Measurements from ENCODE around the gene IFT122. TPM values are rescaled to one million over a fixed set of nuclear protein-coding genes. Genes with fewer than 3 reads are reported as not detected.

The IFT122 gene
- total RNA-seq, 6 donors from 2014 or later, result 23.7 to 126 (median 29.1) TPM

DNA sequence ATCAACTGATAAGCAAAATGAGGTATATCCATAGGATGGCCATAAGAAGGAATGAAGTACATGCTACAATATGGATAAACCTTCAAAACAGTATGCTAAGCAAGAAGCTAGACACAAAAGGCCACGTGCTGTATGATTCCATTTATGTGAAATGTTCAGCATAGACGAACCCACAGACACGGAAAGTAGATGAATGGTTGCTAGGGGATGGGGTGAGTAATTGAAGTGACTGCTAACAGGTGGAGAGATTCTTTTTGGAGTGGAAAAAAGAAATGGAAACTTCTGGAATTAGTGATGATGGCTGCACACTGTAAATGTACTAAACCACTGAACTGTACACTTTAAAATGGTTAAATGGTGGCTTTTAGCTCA, 11.0 kb upstream of the IFT122 start:
- H3K36me3 ChIP-seq, result peaks cover 19 to 39% (median 30%) of the 10 kb centered on the region in 4 donors
- no peak for ATAC-seq (ENCODE audit: low FRiP score in 2 of 2)
- TF ChIP-seq POLR2A (IDR thresholded peaks at IDR 0.05) (no peak), POLR2AphosphoS5 (IDR thresholded peaks at IDR 0.05) (no peak), EP300 (IDR thresholded peaks at IDR 0.05) (no peak)
- TF ChIP-seq, protein P1, sequence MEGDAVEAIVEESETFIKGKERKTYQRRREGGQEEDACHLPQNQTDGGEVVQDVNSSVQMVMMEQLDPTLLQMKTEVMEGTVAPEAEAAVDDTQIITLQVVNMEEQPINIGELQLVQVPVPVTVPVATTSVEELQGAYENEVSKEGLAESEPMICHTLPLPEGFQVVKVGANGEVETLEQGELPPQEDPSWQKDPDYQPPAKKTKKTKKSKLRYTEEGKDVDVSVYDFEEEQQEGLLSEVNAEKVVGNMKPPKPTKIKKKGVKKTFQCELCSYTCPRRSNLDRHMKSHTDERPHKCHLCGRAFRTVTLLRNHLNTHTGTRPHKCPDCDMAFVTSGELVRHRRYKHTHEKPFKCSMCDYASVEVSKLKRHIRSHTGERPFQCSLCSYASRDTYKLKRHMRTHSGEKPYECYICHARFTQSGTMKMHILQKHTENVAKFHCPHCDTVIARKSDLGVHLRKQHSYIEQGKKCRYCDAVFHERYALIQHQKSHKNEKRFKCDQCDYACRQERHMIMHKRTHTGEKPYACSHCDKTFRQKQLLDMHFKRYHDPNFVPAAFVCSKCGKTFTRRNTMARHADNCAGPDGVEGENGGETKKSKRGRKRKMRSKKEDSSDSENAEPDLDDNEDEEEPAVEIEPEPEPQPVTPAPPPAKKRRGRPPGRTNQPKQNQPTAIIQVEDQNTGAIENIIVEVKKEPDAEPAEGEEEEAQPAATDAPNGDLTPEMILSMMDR (IDR thresholded peaks at IDR 0.05), result no peak
- DNase-seq, result no peak
- H3K9me3 ChIP-seq, result no peaks in the 10 kb centered on the region
- peaks cover 13 to 16% (median 15%) of the 10 kb centered on the region in 4 donors for H3K4me1 ChIP-seq
- H3K27me3 ChIP-seq, result no peaks in the 10 kb centered on the region
- H3K27ac ChIP-seq, result peak overlapping the region in 3 of 4 donors; percentile 41 to 72 (median 50)
- H3K4me3 ChIP-seq, result peak overlapping the region in 2 of 4 donors; percentile 45 to 67
- WGBS, 2 donors, result 81 to 85% methylated on average over 3 of the region's 3 CpGs

DNA sequence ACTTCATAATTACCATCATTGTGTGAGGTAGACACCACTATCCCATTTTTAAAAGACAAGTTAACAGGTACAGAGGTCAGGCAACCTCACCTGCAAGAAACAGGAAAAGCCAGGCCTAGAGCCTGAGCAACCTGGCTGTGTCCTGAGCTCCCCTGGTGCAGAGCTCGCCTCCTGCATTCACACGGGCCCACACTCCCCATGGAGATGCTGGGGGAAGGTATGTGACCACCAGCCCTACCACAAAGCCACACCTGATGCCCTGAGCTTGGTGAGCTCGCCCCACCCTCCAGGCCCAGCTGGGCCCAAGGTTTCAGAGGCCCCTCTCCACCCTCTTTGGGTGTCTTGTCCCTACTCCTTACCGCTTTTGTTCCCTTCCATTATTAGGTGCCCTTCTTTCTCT, 10.4 kb upstream of the IFT122 start:
- no peak for ATAC-seq (ENCODE audit: low FRiP score in 2 of 2)
- Histone ChIP-seq H3K27me3 (no peaks in the 10 kb centered on the region), H3K4me3 (no peak overlapping the region), H3K4me1 (peaks cover 10 to 17% (median 14%) of the 10 kb centered on the region in 4 donors), H3K36me3 (peaks cover 19 to 43% (median 30%) of the 10 kb centered on the region in 4 donors), H3K9me3 (no peaks in the 10 kb centered on the region), H3K27ac (no peak overlapping the region)
- no peak for DNase-seq
- TF ChIP-seq, protein P1 (IDR thresholded peaks at IDR 0.05), result no peak
- TF ChIP-seq POLR2AphosphoS5 (IDR thresholded peaks at IDR 0.05) (no peak), POLR2A (IDR thresholded peaks at IDR 0.05) (no peak), EP300 (IDR thresholded peaks at IDR 0.05) (no peak)
- WGBS, 2 donors, result 73 to 100% methylated on average over 2 to 4 of the region's 4 CpGs

DNA sequence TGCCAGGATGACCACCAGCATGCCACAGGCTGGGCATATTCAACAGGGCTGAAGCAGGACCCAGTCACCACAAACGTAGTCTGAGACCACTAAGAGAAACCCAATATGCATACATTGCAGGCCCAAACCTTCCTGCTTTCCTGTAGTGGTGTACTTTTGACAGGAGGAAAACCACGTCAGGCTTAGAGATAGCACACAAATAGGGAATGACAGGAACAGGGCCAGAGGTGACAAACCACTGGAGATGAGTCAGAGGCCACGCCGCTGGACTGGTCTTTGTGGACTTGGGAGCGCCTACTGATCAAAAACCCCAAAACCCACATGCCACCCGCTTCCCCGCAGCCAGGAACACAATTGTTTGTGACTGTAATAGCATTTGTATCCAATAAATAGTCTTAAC, 8.0 kb upstream of the IFT122 start:
- ATAC-seq (ENCODE audit: low FRiP score in 2 of 2) (no peak), DNase-seq (no peak)
- Histone ChIP-seq H3K27ac (no peak overlapping the region), H3K4me1 (peaks cover 14 to 37% (median 31%) of the 10 kb centered on the region in 4 donors), H3K36me3 (peaks cover 19 to 65% (median 35%) of the 10 kb centered on the region in 4 donors), H3K4me3 (no peak overlapping the region), H3K27me3 (no peaks in the 10 kb centered on the region), H3K9me3 (no peaks in the 10 kb centered on the region)
- no peak for TF ChIP-seq EP300 (IDR thresholded peaks at IDR 0.05)
- TF ChIP-seq POLR2AphosphoS5 (IDR thresholded peaks at IDR 0.05), result no peak
- no peak for TF ChIP-seq POLR2A (IDR thresholded peaks at IDR 0.05)
- TF ChIP-seq, protein P1 (IDR thresholded peaks at IDR 0.05), result no peak
- 73% methylated on average over 7 of the region's 7 CpGs for WGBS, 2 donors

DNA sequence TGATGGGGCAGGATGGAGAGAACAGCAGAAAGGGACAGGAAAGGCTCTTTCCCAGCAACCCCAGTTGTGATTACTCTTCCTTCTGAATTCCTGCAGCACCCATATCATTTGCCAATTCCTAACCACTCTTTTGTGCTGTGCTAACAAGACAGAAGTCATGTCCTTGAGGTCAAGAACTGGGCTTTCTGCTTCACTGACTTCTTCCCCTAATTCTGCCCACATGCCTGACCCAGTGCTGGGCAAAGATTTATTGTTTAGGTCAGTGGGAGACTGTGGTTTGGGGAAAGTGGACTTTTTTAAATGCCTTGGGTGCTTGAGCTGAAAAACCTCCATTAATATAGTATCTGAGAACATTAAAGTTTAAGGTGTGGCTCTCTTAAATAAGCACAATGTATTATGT, 7.4 kb upstream of the IFT122 start:
- Histone ChIP-seq H3K4me1 (peaks cover 12 to 37% (median 29%) of the 10 kb centered on the region in 4 donors), H3K36me3 (peaks cover 19 to 72% (median 35%) of the 10 kb centered on the region in 4 donors)
- no peak for ATAC-seq (ENCODE audit: low FRiP score in 2 of 2)

More for the DNA sequence above, 7.4 kb upstream of the IFT122 start:
- no peaks in the 10 kb centered on the region for H3K9me3 ChIP-seq
- H3K27ac ChIP-seq, result no peak overlapping the region
- TF ChIP-seq EP300 (IDR thresholded peaks at IDR 0.05) (no peak), POLR2A (IDR thresholded peaks at IDR 0.05) (no peak), POLR2AphosphoS5 (IDR thresholded peaks at IDR 0.05) (no peak)
- TF ChIP-seq, protein P1 (IDR thresholded peaks at IDR 0.05), result no peak
- no peak for DNase-seq
- H3K4me3 ChIP-seq, result no peak overlapping the region
- no peaks in the 10 kb centered on the region for H3K27me3 ChIP-seq

All from upper lobe of left lung (tissue), 6 donors.